ENCODE measurements around the gene E2F7. TPM values are rescaled to one million over a fixed set of nuclear protein-coding genes. Genes with fewer than 3 reads are reported as not detected.

Gene E2F7
- total RNA-seq, 4 donors from 2014 or later = 1.2 to 17.3 (median 3.7) TPM

GRCh38 chr12:76990716-76991115 is 74.7 kb downstream of the E2F7 start:
- no peak for DNase-seq
- H3K4me1 ChIP-seq = no peaks in the 10 kb centered on the region
- no peak overlapping the region for H3K4me3 ChIP-seq
- no peaks in the 10 kb centered on the region for H3K27me3 ChIP-seq
- TF ChIP-seq, protein P1, sequence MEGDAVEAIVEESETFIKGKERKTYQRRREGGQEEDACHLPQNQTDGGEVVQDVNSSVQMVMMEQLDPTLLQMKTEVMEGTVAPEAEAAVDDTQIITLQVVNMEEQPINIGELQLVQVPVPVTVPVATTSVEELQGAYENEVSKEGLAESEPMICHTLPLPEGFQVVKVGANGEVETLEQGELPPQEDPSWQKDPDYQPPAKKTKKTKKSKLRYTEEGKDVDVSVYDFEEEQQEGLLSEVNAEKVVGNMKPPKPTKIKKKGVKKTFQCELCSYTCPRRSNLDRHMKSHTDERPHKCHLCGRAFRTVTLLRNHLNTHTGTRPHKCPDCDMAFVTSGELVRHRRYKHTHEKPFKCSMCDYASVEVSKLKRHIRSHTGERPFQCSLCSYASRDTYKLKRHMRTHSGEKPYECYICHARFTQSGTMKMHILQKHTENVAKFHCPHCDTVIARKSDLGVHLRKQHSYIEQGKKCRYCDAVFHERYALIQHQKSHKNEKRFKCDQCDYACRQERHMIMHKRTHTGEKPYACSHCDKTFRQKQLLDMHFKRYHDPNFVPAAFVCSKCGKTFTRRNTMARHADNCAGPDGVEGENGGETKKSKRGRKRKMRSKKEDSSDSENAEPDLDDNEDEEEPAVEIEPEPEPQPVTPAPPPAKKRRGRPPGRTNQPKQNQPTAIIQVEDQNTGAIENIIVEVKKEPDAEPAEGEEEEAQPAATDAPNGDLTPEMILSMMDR (IDR thresholded peaks at IDR 0.05) = no peak
- TF ChIP-seq POLR2A (IDR thresholded peaks at IDR 0.05) = no peak
- H3K27ac ChIP-seq = no peak overlapping the region
- no peaks in the 10 kb centered on the region for H3K9me3 ChIP-seq
- H3K36me3 ChIP-seq = no peaks in the 10 kb centered on the region

DNA sequence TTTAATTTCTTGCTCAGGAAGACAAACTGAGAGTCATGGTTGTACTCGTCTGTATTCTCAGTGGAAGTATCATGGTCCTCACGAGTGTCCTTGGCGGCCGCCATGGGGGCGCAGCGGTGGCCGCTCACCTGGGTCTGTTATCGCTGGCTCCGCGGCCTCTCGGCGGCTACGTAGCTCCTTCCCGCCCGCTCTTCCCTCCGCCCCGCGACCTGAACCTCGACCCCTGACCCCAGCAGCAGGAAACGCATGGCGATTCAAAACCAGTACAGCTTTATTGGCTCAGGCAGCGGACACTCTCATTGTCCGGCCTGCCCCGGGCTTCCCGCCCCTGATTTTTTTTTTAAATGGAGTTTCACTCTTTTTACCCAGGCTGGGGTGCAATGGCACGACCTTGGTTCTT is 80.8 kb downstream of the E2F7 start:
- peaks cover 0 to 3% (median 0%) of the 10 kb centered on the region in 4 donors for H3K9me3 ChIP-seq
- no peak overlapping the region for H3K4me3 ChIP-seq
- no peak overlapping the region for H3K27ac ChIP-seq
- no peaks in the 10 kb centered on the region for H3K4me1 ChIP-seq
- DNase-seq = no peak
- no peak for TF ChIP-seq POLR2A (IDR thresholded peaks at IDR 0.05)
- TF ChIP-seq, protein P1 (IDR thresholded peaks at IDR 0.05) = no peak
- no peaks in the 10 kb centered on the region for H3K27me3 ChIP-seq
- H3K36me3 ChIP-seq = no peaks in the 10 kb centered on the region

- H3K27ac ChIP-seq = no peak overlapping the region
- H3K27me3 ChIP-seq = no peaks in the 10 kb centered on the region
- H3K4me3 ChIP-seq = no peak overlapping the region
- H3K36me3 ChIP-seq = no peaks in the 10 kb centered on the region
- no peak for DNase-seq
- no peaks in the 10 kb centered on the region for H3K4me1 ChIP-seq
- peaks cover 0 to 3% (median 0%) of the 10 kb centered on the region in 4 donors for H3K9me3 ChIP-seq
- TF ChIP-seq, protein P1 (IDR thresholded peaks at IDR 0.05) = no peak
- no peak for TF ChIP-seq POLR2A (IDR thresholded peaks at IDR 0.05)
Measured at GRCh38 chr12:76983420-76983819, 81.9 kb downstream of the E2F7 start.

GRCh38 chr12:76980196-76980595 is 85.2 kb downstream of the E2F7 start:
- Histone ChIP-seq H3K27me3 (no peaks in the 10 kb centered on the region), H3K4me1 (no peaks in the 10 kb centered on the region), H3K27ac (no peak overlapping the region), H3K9me3 (peaks cover 0 to 3% (median 0%) of the 10 kb centered on the region in 4 donors), H3K4me3 (no peak overlapping the region), H3K36me3 (no peaks in the 10 kb centered on the region)
- DNase-seq = no peak
- TF ChIP-seq POLR2A (IDR thresholded peaks at IDR 0.05) = no peak
- TF ChIP-seq, protein P1 (IDR thresholded peaks at IDR 0.05) = no peak

DNA sequence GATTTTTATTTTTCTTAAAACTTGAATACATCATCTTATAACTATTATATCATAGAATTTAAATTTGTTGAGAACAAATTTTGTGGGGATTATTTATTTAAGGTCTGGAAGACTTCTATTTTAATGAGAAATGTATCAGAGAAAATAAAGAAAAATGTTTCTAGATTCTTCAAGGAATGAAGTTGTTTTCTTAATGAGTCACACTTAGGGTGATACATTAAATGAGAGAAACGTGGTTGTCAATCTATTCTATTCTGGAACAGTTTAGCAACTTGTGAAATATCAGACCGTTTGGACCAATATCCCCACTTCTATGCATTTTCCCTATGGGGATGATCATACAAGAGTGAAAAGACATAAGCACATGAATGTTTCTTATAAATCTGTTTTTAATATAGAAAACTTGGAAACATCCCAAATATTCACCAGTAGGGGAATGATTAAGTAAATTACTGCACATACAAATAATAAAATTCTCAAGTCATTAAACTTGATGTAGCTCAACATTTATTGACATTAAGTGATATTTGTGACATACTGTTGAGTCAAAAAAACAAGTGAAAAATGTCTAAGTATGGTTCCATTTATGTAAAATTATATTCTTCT is 88.5 kb downstream of the E2F7 start:
- DNase-seq = no peak
- Histone ChIP-seq H3K27me3 (no peaks in the 10 kb centered on the region), H3K4me1 (no peaks in the 10 kb centered on the region), H3K4me3 (no peak overlapping the region), H3K27ac (no peak overlapping the region), H3K36me3 (no peaks in the 10 kb centered on the region), H3K9me3 (no peaks in the 10 kb centered on the region)
- TF ChIP-seq, protein P1 (IDR thresholded peaks at IDR 0.05) = no peak
- TF ChIP-seq POLR2A (IDR thresholded peaks at IDR 0.05) = no peak

Other genes with a start within 250 kb of the E2F7 start
- gene CSRP2, start 186.6 kb downstream of the E2F7 start, total RNA-seq = 10 to 100 TPM in 1 of 4 donors, 1 to 10 TPM in 3; 1.9 to 10.6 (median 8.5) TPM